ENCODE results near the gene CLDN12.
A peak's percentile ranks its signal among the peaks of the same experiment; 100 is the strongest.

Gene CLDN12

DNA sequence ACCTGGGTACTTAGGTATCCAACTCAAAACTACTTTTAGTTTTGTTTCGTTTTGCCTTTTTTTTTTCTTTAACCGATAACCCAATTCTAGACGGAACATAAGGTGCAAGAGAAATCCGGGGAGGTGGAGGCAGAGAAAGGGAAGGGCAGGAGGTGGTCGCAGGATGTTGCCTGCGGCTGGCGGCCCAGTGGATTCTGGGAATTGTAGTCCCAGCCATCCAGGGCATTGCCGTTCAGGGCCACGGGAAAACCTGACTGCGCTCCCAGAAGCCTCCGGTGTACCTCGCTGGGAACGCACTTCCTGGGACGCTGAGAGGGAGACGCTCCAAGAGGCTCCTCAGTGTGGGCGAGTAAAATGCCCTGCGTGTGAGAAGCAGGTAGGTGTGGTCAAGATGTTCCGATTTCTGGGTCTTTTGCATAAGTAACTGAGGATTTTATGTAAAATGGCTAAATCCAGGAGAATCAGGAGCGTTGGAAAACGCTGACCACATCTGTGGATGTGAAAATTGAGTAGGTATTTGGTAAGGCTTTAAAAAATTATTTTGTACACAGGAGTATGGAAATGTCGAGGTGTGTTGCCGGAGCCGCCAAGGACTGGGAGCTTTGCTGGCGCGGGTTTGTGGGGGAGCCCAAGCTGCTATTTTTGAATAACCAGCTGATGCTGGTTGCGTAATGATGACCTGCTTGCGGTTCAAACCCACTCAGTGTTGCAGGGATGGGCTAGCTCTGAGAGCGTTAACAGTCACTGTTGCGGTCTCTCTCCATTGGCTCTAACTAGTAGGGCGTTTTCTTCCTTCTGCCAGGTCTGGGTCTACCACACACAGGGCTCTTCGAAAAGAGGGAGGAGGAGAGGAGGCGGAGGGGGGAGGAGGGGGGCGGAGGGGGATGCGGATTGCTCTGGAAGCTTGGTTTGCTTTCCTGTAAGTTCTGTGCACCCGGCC lies at the start of gene CLDN12:
Gene CLDN12, plus strand, starts transcription at position 288 of the 940 bp plus-strand sequence. CDS start 9,216 bp downstream, outside the sequence.
- DNase-seq = peak; percentile 92

DNA sequence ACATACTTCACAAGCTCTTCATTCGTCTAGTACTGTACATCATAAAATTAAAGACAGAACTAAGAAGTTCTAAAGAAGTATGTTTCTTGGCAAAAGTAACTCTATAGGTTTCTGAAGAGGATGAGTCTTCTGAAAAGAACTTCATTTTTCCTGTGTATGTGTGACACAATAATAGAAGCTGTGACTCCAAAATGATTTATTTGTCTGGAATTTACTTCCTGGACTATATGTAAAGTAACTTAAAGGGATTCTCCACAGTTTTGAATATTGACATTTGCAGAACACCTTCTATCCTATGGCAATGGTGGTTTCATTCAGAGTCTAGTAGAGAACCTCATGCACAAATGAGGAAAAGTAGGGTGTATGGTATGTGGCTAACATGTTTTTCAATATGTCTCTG lies 19.8 kb upstream of the CLDN12 start:
- DNase-seq = no peak

GRCh38 chr7:90383861-90384260 lies 19.4 kb upstream of the CLDN12 start:
- DNase-seq = no peak

- no peak for DNase-seq
Measured at GRCh38 chr7:90384433-90384832, 18.8 kb upstream of the CLDN12 start.

- no peak for DNase-seq
Measured at GRCh38 chr7:90387470-90388240, 15.6 kb upstream of the CLDN12 start.

GRCh38 chr7:90390926-90391325 lies 12.3 kb upstream of the CLDN12 start:
- no peak for DNase-seq

- DNase-seq = no peak
Measured at GRCh38 chr7:90391488-90391887, 11.8 kb upstream of the CLDN12 start.

DNA sequence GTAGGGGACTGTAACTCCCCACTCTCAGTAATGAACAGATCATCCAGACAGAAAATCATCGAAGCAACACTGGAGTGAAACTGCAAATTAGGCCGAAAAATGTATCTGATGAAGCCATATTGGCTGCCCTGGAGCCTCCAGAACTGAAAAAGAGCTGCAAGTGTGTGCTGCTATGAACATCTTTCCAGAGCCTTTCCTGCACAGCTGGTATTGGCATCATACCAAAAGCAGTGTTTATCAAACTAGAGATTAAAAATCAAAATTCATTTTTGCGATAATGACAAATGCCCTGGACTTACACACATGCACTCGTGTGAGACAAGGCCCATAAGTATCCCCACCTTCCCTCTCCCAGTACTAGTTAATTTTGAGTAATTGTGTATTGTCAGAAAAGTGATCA lies 6.8 kb upstream of the CLDN12 start:
- DNase-seq = no peak

GRCh38 chr7:90401989-90402388 lies 1.3 kb upstream of the CLDN12 start:
- peak; percentile 49 for DNase-seq

- DNase-seq = no peak
Measured at GRCh38 chr7:90402785-90403173, 482 bp upstream of the CLDN12 start.

DNA sequence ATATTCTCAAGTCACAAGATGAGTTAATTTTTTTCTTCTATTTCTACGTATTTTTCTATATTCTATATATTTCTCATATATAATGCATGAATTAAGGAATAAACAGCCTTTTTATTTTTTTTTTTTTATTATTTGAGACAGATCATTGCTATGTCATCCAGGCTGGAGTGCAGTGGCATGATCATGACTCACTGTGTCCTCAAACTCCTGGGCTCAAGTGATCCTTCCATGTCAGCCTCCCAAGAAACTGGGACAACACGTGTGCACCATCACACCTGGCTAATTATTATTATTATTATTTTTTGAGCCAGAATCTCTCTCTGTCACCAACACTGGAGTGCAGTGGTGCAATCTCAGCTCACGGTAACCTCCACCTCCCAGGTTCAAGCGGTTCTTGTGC lies 1.5 kb downstream of the CLDN12 start:
- no peak for DNase-seq

GRCh38 chr7:90407484-90407821 lies 4.2 kb downstream of the CLDN12 start:
- no peak for DNase-seq

- no peak for DNase-seq
Measured at GRCh38 chr7:90408142-90408541, 4.9 kb downstream of the CLDN12 start.

DNA sequence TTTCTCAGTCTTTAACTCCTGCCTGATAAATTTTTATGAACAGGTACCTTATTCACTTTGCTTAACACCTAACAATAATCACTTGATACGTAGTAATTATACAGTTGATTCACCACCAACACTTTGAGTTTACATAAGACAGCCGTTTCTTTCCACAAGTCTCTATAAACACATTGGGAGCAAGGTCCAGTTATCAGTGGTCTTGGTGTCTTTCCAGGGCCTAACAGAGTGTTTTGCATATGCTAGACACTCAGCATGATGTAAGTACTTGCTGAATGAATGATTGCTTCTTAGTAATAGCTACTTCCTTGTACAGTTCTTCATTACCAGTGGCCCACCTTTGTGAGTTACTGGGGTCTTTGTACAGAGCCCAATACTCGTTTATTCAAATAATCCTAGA lies 6.4 kb downstream of the CLDN12 start:
- DNase-seq = no peak

GRCh38 chr7:90411510-90411909 lies 8.2 kb downstream of the CLDN12 start:
- DNase-seq = no peak

DNA sequence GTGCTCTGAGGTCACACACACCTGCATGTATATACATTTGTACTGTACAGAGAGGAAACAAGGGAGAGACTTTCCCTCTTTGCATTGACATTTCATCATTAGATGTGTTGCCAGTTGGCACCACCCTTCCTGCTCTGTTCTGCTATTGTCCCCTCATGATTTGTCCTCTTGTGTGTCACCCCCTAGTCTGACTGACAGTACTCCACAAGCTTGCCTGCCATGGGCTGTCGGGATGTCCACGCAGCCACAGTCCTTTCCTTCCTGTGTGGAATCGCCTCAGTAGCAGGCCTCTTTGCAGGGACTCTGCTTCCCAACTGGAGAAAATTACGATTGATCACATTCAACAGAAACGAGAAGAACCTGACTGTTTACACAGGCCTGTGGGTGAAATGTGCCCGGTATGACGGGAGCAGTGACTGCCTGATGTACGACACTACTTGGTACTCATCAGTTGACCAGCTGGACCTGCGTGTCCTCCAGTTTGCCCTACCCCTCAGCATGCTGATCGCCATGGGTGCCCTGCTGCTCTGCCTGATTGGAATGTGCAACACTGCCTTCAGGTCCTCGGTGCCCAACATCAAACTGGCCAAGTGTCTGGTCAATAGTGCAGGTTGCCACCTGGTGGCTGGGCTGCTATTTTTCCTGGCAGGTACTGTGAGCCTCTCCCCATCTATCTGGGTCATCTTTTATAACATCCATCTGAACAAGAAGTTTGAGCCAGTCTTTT lies 9.4 kb downstream of the CLDN12 start:
- DNase-seq = no peak

DNA sequence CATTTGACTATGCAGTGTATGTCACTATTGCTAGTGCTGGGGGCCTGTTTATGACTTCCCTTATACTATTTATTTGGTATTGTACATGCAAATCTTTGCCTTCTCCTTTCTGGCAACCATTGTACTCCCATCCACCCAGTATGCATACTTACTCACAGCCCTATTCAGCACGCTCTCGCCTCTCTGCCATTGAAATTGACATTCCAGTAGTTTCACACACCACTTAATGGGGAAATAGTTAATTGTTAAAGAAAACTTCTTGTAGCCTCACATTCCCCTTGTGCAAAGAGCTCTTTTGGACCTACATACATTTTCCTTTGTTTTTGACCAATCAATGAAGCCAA lies 9.9 kb downstream of the CLDN12 start:
- DNase-seq = no peak

- no peak for DNase-seq
Measured at GRCh38 chr7:90421651-90422050, 18.4 kb downstream of the CLDN12 start.

GRCh38 chr7:90424720-90425119 lies 21.5 kb downstream of the CLDN12 start:
- no peak for DNase-seq

DNA sequence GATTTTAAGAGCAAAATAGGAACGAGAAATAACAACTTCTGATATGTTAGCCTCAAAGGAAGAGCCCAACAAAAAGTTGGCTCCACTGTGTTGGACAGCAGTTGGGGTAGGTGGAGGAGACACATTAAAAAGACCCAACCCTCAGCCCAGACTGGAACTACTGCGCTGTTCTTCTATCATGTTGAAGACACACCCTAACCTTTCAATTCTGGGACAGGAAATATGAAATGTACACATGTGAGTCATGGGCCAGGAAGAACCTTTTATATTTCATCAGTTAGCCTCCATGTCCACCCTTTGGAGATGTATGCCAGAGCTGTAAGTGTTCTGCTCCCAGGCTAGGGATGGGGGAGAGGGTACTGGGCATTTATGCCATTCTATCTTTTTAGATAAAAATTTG lies 22.1 kb downstream of the CLDN12 start:
- DNase-seq = no peak

GRCh38 chr7:90430614-90431460 lies 27.6 kb downstream of the CLDN12 start:
- no peak for DNase-seq

- no peak for DNase-seq
Measured at GRCh38 chr7:90432752-90433151, 29.5 kb downstream of the CLDN12 start.

GRCh38 chr7:90433221-90433620 lies 30.0 kb downstream of the CLDN12 start:
- no peak for DNase-seq

Measured in NCI-H1105 (cell line).